Caco-2 (cell line): Measurements from ENCODE around the gene ZNF136. TPM values are rescaled to one million over a fixed set of nuclear protein-coding genes. Genes with fewer than 3 reads are reported as not detected.

ENCODE experiments used
- BruUV-seq: library from RNA; stranded (reverse); fragments of 400-500 nt; replicated peaks from 2 replicates; lab custom pipeline; 2021; lab: Mats Ljungman, UMichigan
- CTCF ChIA-PET: fragments of 300-600 bp; sonication (Branson Sonifier 250); formaldehyde crosslinking; loops from one replicate; lab custom pipeline; 2022; ENCODE audit warnings: antibody characterized with exemption; lab: Charles Lee
- POLR2A ChIA-PET: fragments of 300-600 bp; sonication (Branson Sonifier 250); formaldehyde crosslinking; loops from one replicate; lab custom pipeline; 2022; ENCODE audit warnings: antibody characterized with exemption; lab: Charles Lee
- DNase-seq, 2 experiments: peaks; one replicate each; pipeline versions ENCODE4 v3.0.0 to v3.0.0-alpha.2; 2020 to 2022
- H3K27me3 ChIP-seq: replicated peaks from 2 replicates; pipeline ENCODE4 v1.6.0; 2011; ENCODE audit warnings: low read length; ENCODE audit not compliant: control insufficient read depth, insufficient read depth
- H3K36me3 ChIP-seq: 2 replicates; pipeline ENCODE4 v1.5.1; 2011; ENCODE audit warnings: low read length; ENCODE audit not compliant: control insufficient read depth, insufficient read depth
- H3K4me1 ChIP-seq: fragments of 250-450 bp; sonication (Bioruptor Pico); 2 replicates; pipeline ENCODE4 v1.5.1; 2020; ENCODE audit warnings: mild to moderate bottlenecking
- H3K4me3 ChIP-seq: 2 replicates; pipeline ENCODE4 v1.5.1; 2011; ENCODE audit warnings: low read depth, mild to moderate bottlenecking, control low read depth, low read length
- H3K9me3 ChIP-seq: fragments of 250-450 bp; sonication (Bioruptor Pico); 2 replicates; pipeline ENCODE4 v1.5.1; 2020; ENCODE audit warnings: mild to moderate bottlenecking, moderate library complexity
- H3K27ac Mint-ChIP-seq: one replicate; pipeline ENCODE4 v1.8.0; 2022; ENCODE audit warnings: mixed read lengths; ENCODE audit not compliant: unreplicated experiment
- H3K27me3 Mint-ChIP-seq: one replicate; pipeline ENCODE4 v1.8.0; 2022; ENCODE audit warnings: mixed read lengths; ENCODE audit not compliant: insufficient read depth, unreplicated experiment
- H3K36me3 Mint-ChIP-seq: one replicate; pipeline ENCODE4 v1.8.0; 2022; ENCODE audit warnings: mild to moderate bottlenecking, mixed read lengths; ENCODE audit not compliant: insufficient read depth, unreplicated experiment
- H3K4me1 Mint-ChIP-seq: one replicate; pipeline ENCODE4 v1.8.0; 2022; ENCODE audit warnings: low read depth, mixed read lengths; ENCODE audit not compliant: unreplicated experiment
- H3K4me3 Mint-ChIP-seq: one replicate; pipeline ENCODE4 v1.8.0; 2022; ENCODE audit warnings: mild to moderate bottlenecking, moderate library complexity, mixed read lengths; ENCODE audit not compliant: unreplicated experiment
- H3K9me3 Mint-ChIP-seq: one replicate; pipeline ENCODE4 v1.8.0; 2022; ENCODE audit warnings: mixed read lengths; ENCODE audit not compliant: unreplicated experiment
- CTCF ChIP-seq, 2 experiments: fragments of 200-600 bp in 1 of 2; IDR thresholded peaks; 1 replicate in 1 of 2; 2 replicates in 1 of 2; pipeline versions ENCODE4 v1.5.1 to v1.8.0; 2011 to 2022; ENCODE audit warnings: antibody characterized with exemption in 1 of 2, control low read depth in 1 of 2, inconsistent platforms in 1 of 2, low read depth in 1 of 2, low read length in 1 of 2, mild to moderate bottlenecking in 1 of 2, moderate library complexity in 1 of 2; ENCODE audit not compliant: insufficient read depth in 1 of 2, severe bottlenecking in 1 of 2, unreplicated experiment in 1 of 2
- intact Hi-C: fragments of 100-400 bp; cut with micrococcal nuclease; formaldehyde crosslinking; loops from one replicate; pipeline ENCODE4 v1.10.0; 2022; ENCODE audit not compliant: unreplicated experiment
- total RNA-seq: library from RNA; stranded (reverse); gene quantifications from 2 replicates; pipeline ENCODE4 v1.2.3, GENCODE V29; 2022

The ZNF136 gene
- total RNA-seq, 1 experiment from 2014 or later: 3.6 TPM

GRCh38 chr19:12180377-12180776, 17.5 kb downstream of the ZNF136 start:
- Histone ChIP-seq H3K36me3 (no peaks in the 10 kb centered on the region), H3K4me3 (no peak overlapping the region), H3K9me3 (no peaks in the 10 kb centered on the region), H3K4me1 (no peaks in the 10 kb centered on the region), H3K27me3 (no peaks in the 10 kb centered on the region)
- no TSS peak for BruUV-seq
- no peaks in the 10 kb centered on the region for H3K4me1 Mint-ChIP-seq
- ChIA-PET CTCF (no interaction called here), POLR2A (no interaction called here)
- no peak overlapping the region for H3K27ac Mint-ChIP-seq
- TF ChIP-seq CTCF (IDR thresholded peaks at IDR 0.05; ENCODE audit: insufficient read depth in 1 of 2, low read depth in 1 of 2, low read length in 1 of 2, severe bottlenecking in 1 of 2, unreplicated experiment in 1 of 2): no peak
- intact Hi-C loops: no loop called here
- no peak for DNase-seq
- peaks cover 16% of the 10 kb centered on the region for H3K9me3 Mint-ChIP-seq
- H3K4me3 Mint-ChIP-seq: no peak overlapping the region
- no peaks in the 10 kb centered on the region for H3K27me3 Mint-ChIP-seq
- peaks cover 14% of the 10 kb centered on the region for H3K36me3 Mint-ChIP-seq

- no peak overlapping the region for H3K4me3 ChIP-seq
- intact Hi-C loops: no loop called here
- CTCF ChIA-PET: no interaction called here
- no peak for DNase-seq
- no peaks in the 10 kb centered on the region; the same call in none of the 2 replicates for H3K36me3 ChIP-seq
- no TSS peak for BruUV-seq
- H3K27me3 ChIP-seq: no peaks in the 10 kb centered on the region
- no peaks in the 10 kb centered on the region for H3K27me3 Mint-ChIP-seq
- peaks cover 25% of the 10 kb centered on the region for H3K9me3 Mint-ChIP-seq
- no peak for TF ChIP-seq CTCF (IDR thresholded peaks at IDR 0.05; ENCODE audit: insufficient read depth in 1 of 2, low read depth in 1 of 2, low read length in 1 of 2, severe bottlenecking in 1 of 2, unreplicated experiment in 1 of 2)
- no peak overlapping the region for H3K4me3 Mint-ChIP-seq
- H3K36me3 Mint-ChIP-seq: peaks cover 34% of the 10 kb centered on the region
- POLR2A ChIA-PET: no interaction called here
- H3K4me1 ChIP-seq: no peaks in the 10 kb centered on the region
- H3K9me3 ChIP-seq: peaks cover 10% of the 10 kb centered on the region
- H3K27ac Mint-ChIP-seq: no peak overlapping the region
- no peaks in the 10 kb centered on the region for H3K4me1 Mint-ChIP-seq
Observed at GRCh38 chr19:12187625-12188024, 24.7 kb downstream of the ZNF136 start.

GRCh38 chr19:12194827-12195731, 32.2 kb downstream of the ZNF136 start:
- BruUV-seq: no TSS peak
- Mint-ChIP-seq H3K4me1 (no peaks in the 10 kb centered on the region), H3K27ac (no peak overlapping the region), H3K9me3 (peaks cover 19% of the 10 kb centered on the region), H3K4me3 (no peak overlapping the region), H3K27me3 (no peaks in the 10 kb centered on the region), H3K36me3 (peaks cover 7% of the 10 kb centered on the region)
- Histone ChIP-seq H3K9me3 (0 out of 2 replicates have a peak, but pooled peaks cover 16% of the 10 kb centered on the region), H3K4me3 (no peak overlapping the region), H3K4me1 (no peaks in the 10 kb centered on the region), H3K36me3 (no peaks in the 10 kb centered on the region), H3K27me3 (no peaks in the 10 kb centered on the region)
- DNase-seq: no peak
- intact Hi-C loops: no loop called here
- CTCF ChIA-PET: no interaction called here
- no peak for TF ChIP-seq CTCF (IDR thresholded peaks at IDR 0.05; ENCODE audit: insufficient read depth in 1 of 2, low read depth in 1 of 2, low read length in 1 of 2, severe bottlenecking in 1 of 2, unreplicated experiment in 1 of 2)
- POLR2A ChIA-PET: no interaction called here
